GM19328 (cell line): ENCODE results near the gene UNCX.
"Not testable (repeated sequence)": the region's sequence is repeated elsewhere in the genome, so short reads cannot be mapped to it uniquely, and the experiment has no call there.

Source experiments
- ATAC-seq: cut with Tn5 transposase; IDR thresholded peaks from one replicate; pipeline ENCODE4 v1.9.1; 2021; ENCODE audit warnings: mild to moderate bottlenecking, moderate library complexity; ENCODE audit not compliant: unreplicated experiment

UNCX gene

DNA sequence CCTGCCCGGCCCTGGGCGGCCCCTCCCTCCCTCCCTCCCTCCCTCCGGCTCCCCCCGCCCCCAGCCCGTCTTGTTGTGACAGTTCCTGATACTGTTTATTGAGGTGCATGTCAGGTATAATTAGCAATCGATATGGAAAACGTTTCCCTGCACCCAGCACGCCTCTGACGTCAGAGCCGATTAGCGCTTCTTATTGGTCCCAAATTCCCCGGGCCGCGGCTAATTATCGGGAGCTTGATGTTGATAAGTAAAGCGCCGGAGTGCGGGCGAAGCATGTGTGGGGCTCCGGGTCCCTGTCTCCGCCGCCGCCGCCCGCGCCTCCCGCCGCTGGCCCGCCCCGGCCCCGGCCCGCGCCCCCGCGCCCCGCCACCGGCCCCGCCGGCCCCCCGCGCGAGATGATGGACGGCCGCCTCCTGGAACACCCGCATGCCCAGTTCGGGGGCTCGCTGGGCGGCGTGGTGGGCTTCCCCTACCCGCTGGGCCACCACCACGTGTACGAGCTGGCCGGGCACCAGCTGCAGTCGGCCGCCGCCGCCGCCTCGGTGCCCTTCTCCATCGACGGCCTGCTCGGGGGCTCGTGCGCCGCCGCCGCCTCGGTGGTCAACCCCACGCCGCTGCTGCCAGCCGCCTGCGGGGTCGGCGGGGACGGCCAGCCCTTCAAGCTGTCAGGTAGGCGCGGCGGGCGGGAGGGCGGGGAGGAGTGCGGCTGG lies at the start of gene UNCX:
Gene UNCX (plus strand): TSS at position 250 of the 710 bp plus-strand sequence. CDS start 146 bp downstream, at position 396.
- ATAC-seq = no peak

DNA sequence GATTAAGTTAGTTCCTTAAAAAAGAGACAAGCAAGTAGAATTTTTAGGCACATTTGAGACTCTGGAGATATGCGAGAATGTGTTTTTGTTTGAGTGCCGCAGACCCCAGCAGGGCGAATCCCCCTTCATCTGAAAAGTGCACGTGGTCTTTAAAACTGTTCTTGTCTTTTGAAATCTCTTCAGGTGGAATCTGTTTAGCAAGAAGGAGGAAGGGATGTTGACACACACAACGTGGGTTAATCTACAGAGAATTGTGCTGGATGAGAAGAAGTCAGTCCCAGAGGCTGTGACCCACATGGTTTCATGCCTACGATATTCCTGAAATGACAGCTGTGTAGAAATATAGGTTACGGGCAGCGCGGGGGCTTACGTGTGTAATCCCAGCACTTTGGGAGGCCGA lies 45.5 kb upstream of the UNCX start:
- ATAC-seq = no peak

DNA sequence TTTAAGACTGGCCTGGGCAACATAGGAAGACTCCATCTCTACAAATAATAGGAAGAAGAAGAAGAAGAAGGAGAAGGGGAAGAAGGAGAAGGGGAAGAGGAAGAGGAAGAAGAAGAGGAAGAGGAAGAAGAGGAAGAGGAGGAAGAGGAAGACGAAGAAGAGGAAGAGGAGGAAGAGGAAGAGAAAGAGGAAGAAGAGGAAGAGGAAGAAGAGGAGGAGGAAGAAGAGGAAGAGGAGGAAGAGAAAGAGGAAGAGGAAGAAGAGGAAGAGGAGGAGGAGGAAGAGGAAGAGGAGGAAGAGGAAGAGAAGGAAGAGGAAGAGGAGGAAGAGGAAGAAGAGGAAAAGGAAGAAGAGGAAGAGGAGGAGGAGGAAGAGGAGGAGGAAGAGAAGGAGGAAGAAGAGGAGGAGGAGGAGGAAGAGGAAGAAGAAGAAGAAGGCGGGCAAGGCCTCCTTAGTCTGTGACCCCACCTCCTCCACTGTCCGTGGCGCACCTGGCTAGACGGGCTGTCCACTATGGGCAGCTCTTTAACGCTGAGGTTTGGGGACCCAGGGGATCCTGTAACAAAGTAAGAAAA lies 43.9 kb upstream of the UNCX start:
- no peak for ATAC-seq

DNA sequence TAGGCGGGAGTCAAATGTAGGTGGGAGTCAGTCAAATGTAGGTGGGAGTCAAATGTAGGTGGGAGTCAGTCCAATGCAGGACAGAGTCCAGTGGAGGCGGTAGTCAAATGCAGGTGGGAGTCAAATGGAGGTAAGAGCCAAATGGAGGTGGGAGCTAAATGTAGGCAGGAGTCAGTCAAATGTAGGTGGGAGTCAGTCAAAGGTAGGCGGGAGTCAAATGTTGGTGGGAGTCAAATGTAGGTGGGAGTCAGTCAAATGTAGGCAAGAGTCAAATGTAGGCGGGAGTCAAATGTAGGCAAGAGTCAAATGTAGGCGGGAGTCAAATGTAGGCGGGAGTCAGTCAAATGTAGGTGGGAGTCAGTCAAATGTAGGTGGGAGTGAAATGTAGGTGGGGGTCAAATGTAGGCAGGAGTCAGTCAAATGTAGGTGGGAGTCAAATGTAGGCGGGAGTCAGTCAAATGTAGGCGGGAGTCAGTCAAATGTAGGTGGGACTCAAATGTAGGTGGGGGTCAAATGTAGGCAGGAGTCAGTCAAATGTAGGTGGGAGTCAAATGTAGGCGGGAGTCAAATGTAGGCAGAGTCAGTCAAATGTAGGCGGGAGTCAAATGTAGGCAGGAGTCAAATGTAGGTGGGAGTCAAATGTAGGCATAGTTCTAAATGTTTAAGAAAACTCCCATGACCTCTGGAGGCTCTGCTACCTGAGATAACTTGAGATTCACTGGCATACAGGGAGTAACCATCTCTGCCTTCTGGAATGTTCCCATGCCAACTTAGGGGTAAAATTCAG lies 42.5 kb upstream of the UNCX start:
- ATAC-seq = no peak

DNA sequence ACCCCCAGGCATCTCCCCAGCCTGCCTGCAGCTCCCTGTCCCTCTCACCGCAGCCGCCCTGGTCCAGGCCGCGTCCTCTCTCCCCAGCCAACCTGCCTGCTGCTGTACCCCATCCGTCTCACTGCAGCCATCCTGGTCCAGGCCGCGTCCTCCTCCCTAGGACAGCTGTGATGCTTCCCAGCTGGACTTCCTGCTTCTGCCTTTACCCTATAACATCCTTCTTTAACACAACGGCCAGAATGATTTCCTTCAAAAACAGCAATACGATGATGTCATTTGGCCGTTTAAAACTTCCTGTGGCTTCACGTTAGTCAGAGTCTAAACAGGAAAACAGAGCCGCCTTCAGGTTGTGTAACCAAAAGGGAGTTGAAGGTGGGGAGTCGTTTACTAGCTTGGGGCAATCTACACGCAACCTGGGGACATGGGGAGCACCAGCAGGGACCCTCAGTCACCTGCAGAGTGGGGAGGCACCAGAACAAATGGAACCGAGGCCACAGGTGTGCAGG lies 40.4 kb upstream of the UNCX start:
- ATAC-seq = no peak

DNA sequence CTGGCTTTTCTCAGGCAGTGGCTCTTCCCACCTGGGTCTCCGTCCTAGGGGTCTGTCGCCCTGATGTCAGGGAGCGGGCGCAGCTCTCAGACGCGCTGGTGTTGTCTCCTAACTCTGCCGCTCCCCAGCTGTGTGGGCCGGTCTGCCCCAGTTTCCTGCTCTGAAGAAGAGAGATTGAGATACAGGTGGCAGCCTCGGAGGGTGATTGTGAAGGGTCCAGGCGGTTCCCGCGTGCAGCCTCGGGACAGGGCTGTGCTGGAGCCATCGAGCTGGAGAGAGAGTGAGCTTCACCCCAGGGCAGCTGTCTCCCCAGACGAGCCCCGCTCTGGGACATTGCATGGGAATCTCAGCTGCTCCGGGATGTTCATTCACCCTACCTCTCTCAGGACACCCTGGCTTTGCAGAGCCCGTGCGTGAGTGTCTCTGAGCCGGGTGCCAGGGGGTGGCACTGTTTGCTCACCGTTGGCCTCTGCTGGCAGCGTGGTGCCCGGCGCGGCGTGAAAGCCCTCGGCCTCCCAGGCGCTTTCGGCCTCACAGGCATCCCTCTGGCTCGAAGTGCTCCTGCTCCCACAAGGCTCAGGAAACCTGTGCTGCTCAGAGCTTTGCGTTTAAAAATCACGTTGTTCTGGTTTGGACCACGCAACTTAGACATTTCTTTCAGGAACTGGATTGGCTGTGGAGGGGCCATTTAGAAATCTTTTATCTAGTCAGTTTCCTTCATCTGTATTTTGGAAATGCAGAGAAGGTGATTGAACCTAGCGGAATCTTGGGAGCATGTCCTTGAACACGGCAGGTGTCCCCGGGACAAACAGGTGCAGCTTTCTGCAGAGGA lies 38.9 kb upstream of the UNCX start:
- no peak for ATAC-seq

DNA sequence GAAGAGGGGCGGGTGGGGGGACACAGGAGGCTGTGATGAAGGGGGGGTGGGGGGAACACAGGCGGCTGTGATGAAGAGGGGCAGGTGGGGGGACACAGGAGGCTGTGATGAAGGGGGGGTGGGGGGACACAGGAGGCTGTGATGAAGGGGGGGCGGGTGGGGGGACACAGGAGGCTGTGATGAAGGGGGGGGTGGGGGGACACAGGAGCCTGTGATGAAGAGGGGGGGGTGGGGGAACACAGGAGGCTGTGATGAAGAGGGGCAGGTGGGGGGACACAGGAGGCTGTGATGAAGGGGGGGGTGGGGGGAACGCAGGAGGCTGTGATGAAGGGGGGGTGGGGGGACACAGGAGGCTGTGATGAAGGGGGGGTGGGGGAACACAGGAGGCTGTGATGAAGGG lies 36.2 kb upstream of the UNCX start:
- ATAC-seq = not testable (repeated sequence)

DNA sequence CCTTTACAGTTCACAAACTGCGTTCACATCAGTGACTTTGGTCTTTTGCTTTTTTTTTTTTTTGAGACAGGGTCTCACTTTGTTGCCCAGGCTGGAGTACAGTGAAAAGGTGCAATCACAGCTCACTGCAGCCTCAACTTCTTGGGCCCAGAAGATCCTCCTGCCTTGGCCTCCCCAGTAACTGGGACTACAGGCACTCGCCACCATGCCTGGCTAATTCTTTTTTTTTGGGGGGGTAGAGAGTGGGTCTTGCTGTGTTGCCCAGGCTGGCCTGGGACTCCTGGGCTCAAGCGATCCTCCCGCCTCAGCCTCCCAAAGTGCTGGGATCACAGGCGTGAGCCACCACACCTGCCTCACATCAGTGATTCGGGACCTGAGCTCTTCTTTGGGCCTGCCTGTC lies 35.7 kb upstream of the UNCX start:
- no peak for ATAC-seq

DNA sequence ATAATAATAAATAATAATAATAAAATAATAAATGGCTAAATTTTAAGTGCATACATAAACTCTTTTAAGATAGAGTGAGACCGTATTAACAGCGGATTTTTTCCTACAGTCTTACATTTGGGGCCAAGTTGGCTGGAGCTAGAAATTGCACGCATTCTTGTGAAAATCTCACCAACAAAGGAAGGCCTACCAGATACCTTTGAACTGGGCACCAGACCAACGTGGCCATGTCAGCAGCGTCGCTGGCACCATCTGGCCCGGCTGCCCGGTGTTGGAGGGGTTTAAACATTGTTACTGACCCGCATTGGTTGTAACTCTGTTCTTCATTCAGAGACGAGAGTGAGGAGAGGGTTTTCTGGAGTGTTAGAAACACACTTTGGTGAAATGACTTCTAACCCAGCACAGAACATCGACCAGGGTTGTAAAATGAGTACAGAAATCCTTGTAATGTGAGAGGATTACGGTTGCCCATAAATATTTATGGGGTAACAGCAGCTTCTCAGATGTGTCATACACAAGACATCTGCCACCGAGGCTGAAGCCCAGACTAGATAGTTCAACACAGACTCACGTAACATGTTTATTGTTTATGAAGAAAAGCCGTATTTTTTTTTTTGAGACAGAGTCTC lies 34.6 kb upstream of the UNCX start:
- ATAC-seq = no peak

DNA sequence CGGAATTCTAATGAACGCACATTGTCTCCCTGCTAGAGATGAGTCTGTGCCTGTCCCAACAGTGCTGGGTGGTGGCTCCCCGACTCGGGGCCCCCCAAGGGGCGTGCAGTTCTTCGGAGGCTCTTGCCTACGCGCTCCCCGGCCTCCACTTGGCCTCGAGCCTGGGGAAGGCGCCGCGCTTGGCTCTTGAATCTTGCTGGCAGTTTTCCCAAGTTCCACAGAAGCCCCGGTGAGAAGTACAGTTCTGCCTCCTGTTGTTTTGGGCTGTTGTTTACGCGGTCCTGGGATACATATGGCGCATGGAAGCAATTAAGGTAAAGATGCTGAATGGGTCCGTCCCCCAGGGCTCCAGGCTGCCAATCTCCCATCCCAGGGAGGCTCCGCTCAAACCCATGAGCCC lies 32.6 kb upstream of the UNCX start:
- ATAC-seq = no peak

DNA sequence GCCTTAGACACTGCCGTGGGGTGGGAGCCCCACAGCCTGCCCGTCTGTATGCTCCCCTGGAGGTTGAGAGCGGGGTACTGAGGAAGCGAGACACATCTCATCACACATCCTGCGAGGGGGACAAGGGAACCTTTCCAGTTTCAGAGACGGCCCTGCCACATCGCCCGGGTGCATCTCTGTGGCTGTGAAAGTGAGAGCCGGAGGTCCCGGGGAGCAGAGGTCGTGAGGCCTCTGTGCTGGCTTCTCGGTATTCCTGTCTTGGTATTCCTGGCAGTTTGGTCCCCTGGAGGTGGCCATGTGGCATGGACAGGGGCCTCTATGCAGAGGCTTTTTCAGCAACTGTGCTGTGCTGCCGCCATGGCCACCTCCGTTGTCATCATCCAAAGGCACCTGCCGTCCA lies 30.8 kb upstream of the UNCX start:
- no peak for ATAC-seq

DNA sequence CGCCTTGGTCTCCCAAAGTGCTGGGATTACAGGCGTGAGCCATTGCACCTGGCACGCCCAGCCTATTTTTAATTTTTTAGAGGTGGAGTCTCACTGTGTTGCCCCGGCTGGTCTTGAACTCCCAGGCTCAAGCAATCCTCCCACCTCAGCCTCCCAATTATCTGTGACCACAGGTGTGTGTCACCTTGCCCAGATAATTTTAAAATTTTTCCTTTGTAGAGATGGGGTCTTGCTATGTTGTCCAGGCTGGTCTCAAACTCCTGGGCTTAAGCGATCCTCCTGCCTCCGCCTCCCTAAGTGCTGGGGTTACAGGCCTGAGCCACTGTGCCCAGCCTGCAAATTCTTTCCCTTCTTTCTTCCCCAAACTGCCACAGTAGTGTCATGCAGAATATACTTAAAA lies 29.8 kb upstream of the UNCX start:
- not testable (repeated sequence) for ATAC-seq

DNA sequence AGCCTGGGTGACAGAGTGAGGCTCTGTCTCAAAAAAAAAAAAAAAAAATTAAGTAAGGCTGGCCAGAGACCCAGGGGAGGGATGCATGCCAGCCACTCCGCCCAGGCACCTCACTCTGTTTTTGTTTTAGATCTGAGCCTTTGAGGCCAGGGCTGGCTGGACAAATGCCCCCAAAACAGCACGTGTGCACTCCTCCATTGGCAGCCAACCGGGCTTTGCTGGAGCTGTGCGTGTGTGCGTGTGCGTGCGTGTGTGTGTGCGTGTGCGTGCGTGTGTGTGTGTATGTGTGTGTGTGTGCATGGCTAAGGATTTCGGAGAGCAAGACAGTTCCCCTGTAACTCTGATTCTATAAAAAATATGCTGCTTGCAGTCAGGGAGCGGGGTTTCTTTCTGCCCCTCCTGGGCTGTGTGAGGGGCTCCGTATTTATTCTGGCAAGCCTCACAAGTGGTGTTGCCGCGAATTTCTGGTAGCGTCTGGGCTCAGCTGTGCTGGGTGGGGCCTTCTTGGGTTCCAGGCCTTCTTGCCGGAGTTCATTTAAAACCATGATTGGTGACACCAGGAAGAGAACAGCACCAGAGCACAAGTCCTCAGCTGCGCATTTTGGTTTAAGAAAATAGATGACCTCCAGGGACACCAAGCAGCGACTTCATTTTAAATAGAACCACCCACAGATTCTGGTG lies 28.1 kb upstream of the UNCX start:
- ATAC-seq = no peak

DNA sequence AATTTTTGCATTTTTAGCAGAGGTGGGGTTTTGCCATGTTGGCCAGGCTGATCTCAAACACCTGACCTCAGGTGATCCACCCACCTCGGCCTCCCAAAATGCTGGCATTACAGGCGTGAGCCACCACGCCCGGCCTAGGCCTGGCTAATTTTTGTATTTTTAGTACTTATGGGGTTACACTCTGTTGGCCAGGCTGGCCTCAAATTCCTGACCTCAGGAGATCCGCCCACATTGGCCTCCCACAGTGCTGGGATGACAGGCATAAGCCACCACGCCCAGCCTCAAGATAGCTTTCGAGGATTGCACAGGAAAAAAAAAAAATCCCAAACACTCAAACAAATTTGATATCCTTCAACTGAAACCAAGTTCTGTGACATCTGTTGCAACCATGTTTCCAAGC lies 26.9 kb upstream of the UNCX start:
- ATAC-seq = not testable (repeated sequence)

DNA sequence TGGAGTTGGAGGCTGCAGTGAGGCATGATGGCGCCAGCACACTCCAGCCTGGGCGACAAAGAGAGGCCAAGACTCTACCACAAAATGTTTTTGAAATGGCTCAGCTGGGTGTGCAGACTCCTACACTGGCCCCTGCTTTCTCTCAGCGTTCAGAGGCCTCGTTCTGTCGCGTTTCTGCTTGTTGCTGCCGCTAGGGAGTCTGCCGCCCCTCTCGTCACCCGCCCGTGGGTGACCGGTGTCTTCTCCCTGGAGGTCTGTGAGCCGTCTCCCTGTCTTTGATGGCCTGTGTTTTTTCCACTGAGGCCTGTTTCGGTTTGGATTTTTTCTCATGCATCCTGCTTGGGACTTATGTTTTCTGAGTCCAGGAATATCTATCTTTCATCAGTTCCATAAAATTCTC lies 23.6 kb upstream of the UNCX start:
- ATAC-seq = no peak

DNA sequence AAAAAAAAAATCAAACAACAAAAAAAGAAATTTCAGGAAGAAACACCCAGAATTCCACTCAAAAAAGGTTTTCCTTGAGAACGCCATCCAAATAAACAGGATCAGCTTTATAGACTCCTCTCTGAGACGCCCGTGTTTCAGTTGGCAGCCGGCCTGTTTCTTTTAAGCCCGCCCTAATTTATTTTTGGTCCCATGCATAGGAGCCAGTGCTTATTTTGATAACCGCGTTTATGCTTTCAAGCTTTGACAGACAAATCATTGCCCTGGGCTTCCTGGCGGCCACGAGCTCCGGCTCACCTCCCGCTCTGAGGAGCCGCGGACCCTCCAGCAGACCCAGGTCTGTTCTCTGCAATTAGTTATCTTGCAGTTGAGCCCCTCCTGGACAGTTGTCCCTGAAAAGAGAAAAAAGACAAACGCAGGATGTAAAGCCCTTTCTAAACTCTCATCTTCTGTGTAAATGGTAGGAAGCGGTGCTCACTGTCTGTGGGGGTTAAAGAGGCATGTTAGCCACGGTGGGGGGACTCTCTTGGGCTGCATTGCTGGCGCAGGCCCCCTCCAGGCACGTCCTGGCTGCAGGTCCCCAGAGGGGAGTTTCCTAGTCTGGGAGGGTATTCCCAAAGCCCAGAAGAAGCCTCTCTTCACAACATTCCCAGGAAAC lies 22.2 kb upstream of the UNCX start:
- ATAC-seq = no peak

DNA sequence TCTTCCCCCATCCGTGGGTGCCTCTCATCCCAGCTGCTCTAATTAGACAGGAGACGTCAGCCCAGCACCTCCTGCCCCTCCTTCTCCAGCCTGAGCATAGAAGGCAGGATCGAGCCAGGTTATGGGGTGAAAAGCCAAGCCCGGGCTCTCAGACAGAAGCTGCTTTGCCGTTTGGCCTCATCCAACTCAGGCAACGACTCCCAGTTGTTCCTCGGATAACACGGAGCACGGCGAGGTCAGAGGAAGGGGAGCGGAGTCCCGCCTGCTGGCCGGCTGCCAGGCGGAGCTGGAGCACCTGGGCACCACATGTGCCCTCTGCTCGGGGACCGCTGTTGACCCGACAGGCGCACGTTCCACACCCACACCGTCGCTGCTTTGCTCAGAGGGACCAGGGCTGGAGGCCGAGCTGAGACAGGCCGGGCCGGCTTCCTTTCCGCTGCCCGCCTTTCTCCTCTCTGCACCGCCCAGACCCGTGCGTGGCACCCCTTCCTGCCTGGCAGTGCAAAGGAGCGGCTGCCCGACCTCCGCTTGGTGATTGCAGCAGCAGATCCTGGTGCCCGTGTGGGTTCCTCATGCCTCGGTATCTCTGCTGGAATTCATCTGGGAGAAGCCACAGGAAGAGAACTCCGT lies 21.6 kb upstream of the UNCX start:
- ATAC-seq = no peak

DNA sequence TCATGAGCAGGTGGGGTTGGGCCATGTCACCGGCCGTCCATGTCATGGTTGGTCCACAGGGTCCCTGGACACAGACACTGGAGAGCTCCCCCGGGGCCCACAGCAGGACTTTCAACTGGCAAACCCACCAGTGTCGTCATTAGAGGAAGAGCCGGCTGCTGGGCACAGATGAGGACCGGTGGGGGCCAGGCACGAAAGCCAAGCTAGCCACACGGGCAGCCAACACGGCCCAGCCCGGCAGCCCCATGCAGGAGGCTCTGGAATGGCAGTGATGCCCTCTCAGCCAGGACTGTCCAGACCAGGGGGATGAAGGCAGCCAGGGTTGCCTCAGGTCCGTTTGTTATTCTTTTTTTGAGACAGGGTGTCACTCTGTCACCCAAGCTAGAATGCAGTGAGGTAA lies 21.1 kb upstream of the UNCX start:
- no peak for ATAC-seq

DNA sequence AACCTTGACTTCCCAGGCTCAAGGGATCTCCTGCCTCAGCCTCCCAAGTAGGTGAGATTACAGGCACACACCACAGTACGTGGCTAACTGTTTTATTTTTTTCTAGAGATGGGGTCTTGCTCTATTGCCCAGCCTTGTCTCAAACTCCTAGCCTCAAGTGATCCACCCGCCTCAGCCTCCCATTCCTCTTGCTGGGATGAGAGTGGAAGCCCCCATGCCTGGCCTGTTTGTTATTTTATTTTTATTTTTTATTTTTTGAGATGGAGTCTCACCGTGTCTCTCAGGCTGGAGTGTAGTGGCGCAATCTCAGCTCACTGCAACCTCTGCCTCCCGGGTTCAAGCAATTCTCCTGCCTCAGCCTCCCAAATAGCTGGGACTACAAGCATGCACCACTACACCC lies 20.6 kb upstream of the UNCX start:
- ATAC-seq = not testable (repeated sequence)
